ENCODE measurements around the gene SLC37A4. TPM values are rescaled to one million over a fixed set of nuclear protein-coding genes. Genes with fewer than 3 reads are reported as not detected.

The SLC37A4 gene
- total and polyA plus RNA-seq, 2 of the 13 experiments (the other 11 are each of a cell fraction or from before 2014, with no cell fraction given), result 43.0 to 56.1 TPM

DNA sequence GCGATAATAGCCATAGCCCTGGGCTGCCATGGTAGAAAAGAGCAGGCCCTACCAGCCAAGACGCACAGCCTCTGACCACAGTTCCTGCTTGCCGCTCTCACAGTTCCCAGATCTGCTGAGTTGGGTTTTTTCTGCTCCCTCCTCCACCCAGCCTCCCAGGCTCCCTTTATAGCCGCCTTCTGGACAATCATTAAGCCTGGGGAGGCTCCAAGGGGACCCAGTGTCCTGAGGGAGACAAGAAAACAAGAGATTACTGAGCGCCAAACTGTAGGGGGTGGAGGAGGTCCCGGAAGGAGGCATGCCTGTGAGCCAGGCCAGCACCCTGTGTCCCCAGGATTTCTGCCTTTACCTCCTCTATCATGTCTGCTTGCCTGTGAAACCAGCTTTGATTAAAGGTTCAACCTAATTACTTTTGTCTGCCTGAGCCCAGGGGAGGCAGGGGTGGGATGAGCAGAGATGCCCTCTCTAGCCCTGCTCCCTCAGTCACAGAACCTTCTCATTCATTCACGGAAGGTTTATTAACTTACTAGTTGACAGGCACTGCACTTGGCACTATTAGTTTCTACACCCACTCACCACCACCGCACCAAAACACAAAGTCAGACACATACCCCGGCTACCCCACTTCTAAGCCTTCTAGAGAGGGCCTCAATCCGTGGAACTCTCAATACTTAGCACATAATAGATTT lies 1.2 kb downstream of the SLC37A4 start (continued):
- TF ChIP-seq ZBTB46 (CRISPR knock-in tag; IDR thresholded peaks at IDR 0.05; ENCODE audit: borderline replicate concordance) (no peak), ZXDC (CRISPR knock-in tag; IDR thresholded peaks at IDR 0.05) (no peak), ZBTB8A (CRISPR knock-in tag; IDR thresholded peaks at IDR 0.05; ENCODE audit: borderline replicate concordance, low read depth) (no peak), MEIS1 (CRISPR knock-in tag; IDR thresholded peaks at IDR 0.05; ENCODE audit: borderline replicate concordance) (peak; percentile 29; the same call in 1 of the 2 replicates), XBP1 (CRISPR knock-in tag; IDR thresholded peaks at IDR 0.05) (no peak), ZNF781 (CRISPR knock-in tag; IDR thresholded peaks at IDR 0.05; ENCODE audit: borderline replicate concordance, not compliant biosample characterization) (no peak), AGO2 (optimal IDR thresholded peaks at IDR 0.05; ENCODE audit: low read depth, low read length) (no peak), ZBTB7B (CRISPR knock-in tag; IDR thresholded peaks at IDR 0.05) (no peak)
- TF ChIP-seq, protein P1, sequence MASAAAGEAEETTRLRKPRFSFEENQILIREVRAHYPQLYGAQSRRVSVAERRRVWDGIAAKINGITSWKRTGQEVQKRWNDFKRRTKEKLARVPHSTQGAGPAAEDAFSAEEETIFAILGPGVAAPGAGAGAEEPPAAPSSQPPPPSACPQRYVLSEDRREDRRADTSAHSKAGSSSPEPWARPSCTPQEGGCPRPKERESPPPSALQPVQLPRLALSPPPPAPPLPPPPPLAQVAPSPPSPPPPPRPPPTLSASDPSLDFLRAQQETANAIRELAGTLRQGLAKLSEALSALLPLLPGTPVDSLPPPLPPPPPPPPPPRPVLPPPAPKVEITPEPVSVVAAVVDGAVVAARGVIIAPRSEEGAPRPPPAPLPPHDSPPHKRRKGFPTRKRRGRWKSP (CRISPR knock-in tag; IDR thresholded peaks at IDR 0.05), result peak; percentile 66; the same call in 1 of the 2 replicates
- TF ChIP-seq, protein P2, sequence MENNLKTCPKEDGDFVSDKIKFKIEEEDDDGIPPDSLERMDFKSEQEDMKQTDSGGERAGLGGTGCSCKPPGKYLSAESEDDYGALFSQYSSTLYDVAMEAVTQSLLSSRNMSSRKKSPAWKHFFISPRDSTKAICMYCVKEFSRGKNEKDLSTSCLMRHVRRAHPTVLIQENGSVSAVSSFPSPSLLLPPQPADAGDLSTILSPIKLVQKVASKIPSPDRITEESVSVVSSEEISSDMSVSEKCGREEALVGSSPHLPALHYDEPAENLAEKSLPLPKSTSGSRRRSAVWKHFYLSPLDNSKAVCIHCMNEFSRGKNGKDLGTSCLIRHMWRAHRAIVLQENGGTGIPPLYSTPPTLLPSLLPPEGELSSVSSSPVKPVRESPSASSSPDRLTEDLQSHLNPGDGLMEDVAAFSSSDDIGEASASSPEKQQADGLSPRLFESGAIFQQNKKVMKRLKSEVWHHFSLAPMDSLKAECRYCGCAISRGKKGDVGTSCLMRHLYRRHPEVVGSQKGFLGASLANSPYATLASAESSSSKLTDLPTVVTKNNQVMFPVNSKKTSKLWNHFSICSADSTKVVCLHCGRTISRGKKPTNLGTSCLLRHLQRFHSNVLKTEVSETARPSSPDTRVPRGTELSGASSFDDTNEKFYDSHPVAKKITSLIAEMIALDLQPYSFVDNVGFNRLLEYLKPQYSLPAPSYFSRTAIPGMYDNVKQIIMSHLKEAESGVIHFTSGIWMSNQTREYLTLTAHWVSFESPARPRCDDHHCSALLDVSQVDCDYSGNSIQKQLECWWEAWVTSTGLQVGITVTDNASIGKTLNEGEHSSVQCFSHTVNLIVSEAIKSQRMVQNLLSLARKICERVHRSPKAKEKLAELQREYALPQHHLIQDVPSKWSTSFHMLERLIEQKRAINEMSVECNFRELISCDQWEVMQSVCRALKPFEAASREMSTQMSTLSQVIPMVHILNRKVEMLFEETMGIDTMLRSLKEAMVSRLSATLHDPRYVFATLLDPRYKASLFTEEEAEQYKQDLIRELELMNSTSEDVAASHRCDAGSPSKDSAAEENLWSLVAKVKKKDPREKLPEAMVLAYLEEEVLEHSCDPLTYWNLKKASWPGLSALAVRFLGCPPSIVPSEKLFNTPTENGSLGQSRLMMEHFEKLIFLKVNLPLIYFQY (CRISPR knock-in tag; IDR thresholded peaks at IDR 0.05; ENCODE audit: borderline replicate concordance), result no peak
- TF ChIP-seq, protein P3, sequence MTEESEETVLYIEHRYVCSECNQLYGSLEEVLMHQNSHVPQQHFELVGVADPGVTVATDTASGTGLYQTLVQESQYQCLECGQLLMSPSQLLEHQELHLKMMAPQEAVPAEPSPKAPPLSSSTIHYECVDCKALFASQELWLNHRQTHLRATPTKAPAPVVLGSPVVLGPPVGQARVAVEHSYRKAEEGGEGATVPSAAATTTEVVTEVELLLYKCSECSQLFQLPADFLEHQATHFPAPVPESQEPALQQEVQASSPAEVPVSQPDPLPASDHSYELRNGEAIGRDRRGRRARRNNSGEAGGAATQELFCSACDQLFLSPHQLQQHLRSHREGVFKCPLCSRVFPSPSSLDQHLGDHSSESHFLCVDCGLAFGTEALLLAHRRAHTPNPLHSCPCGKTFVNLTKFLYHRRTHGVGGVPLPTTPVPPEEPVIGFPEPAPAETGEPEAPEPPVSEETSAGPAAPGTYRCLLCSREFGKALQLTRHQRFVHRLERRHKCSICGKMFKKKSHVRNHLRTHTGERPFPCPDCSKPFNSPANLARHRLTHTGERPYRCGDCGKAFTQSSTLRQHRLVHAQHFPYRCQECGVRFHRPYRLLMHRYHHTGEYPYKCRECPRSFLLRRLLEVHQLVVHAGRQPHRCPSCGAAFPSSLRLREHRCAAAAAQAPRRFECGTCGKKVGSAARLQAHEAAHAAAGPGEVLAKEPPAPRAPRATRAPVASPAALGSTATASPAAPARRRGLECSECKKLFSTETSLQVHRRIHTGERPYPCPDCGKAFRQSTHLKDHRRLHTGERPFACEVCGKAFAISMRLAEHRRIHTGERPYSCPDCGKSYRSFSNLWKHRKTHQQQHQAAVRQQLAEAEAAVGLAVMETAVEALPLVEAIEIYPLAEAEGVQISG (CRISPR knock-in tag; IDR thresholded peaks at IDR 0.05), result no peak

Data from HepG2 (cell line).